ENCODE data around the gene SP2. TPM values are rescaled to one million over a fixed set of nuclear protein-coding genes. Genes with fewer than 3 reads are reported as not detected.

SP2 gene
- 2.9 and 5.1 TPM in 2 replicates for total RNA-seq

DNA sequence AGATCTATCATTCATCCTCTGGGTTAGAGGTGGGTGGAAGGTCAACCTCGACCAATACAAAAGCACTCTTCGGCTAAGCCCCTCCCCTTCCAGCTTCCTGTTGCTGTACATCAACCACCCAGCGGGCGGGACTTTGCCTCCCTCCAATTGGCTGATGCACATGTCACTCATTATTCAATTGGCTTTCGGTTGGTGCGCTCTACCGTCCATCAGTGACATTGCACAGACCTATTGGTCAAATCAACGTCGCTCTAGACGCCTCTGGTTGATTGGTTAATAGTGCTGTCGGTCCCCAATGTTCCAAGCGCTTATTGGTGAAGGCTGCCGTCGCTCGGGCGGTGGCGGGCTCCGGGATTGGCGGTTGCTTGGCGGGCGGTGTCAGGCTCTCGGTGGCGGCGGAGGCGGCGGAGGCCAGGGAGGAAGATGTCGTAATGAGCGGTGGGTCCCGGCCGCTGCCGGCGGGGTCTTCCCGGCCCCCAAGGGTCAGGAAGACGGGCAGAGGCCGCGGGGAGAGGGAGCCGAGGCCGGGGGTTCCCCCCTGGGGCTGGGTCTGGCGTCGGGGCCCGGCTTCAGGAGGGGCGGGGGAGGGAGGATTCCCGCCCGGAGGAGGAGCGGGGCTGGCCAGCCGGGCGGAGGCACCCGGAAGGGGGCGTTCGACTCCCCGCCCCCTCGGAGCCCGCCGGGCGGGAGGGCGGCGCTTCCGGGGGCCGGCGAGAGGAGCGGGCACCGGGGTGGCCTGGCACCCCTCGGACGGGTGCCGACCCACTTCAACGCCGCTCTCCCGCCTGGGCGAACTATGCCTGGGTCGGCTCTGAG lies at the start of gene SP2:
SP2 (plus strand) TSS at position 381 of the 816 bp plus-strand sequence; CDS start at position 432, 51 bp downstream.

DNA sequence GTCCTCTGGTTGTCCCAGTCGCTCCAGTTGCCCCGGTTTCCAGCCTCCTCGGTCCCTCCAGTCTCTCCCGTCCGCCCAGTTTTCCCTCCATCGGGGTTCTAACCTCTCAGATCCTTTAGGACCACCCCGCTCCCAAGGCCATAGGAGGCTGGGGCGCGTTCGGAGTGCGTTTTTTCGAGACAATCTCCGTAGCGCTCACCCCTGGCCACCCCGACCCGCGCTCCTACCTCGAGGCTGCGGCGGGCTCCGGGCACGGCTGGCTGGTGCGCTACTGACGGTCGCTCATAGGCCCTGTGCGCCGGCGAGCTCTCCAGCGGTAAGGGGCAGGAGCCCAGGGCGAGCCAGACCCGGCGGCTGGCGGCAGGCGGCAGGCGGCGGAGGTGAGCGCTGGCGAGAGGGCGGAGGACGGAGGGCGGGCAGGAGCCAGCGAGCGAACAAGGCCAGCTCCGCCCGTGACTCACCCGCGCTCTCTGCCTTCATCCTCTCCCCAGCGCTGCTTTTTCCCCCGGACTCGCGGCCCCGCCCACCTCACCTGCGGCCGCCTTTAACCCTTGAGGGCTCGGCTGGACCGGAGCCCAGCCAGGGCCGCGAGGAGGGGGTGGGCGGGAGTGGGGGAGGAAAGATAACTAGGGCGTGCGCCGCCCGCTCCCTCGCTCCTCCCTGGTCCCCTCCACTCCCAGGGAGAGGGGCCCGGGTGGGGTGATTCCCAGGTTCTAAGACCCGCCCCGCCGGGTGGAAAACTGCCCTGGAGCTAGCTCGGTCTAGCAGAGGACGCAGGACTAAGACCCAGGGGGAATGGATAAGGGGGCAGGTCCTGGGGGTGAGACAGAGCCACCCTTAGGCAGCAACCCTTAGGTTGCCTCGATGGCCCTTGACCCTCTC lies 45.1 kb upstream of the SP2 start, which contains the start of gene SP6:
SP6 (minus strand) TSS at position 472 of the 882 bp plus-strand sequence. CDS start 2,734 bp downstream, outside the sequence.

DNA sequence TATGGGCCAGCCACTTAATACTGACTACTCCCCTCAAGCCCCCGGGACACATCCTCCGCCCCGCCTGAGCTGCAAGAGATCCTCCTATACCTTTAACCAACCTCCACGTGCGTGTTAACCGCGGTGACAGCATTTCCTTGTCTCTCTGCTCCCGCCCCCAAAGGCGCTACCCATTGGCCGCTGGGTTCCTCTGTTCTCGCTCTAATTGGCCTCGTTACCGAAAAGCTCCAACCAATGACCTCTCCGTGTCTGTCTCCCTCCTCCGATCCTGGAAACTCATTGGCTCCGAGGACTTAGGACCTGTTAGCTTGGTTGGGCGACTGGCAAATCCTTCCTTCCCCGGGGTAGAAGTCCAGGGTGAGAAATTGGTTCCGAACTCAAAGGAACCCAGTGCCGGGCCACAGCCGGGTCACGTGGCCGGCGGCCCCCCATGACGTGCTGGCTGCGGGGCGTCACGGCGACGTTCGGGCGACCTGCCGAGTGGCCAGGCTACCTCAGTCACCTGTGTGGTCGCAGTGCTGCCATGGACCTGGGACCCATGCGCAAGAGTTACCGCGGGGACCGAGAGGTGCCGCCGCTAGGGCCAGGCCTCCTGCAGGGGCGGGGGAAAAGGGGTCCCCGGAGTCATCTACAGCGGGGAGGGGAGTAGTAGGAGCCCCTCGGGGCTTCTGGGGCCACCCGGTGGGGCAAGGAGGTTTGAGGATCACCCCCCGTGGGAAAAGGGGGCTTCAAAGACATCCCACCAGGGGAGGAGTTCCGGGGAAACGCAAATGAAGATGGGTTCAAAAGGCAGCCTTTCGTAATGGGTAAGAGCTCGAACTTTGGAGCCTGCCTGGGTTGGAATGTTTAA lies 45.4 kb downstream of the SP2 start, which contains the start of gene PNPO:
PNPO (plus strand) TSS at position 326 of the 850 bp plus-strand sequence; CDS start at position 431, 105 bp downstream.

GRCh38 chr17:47957591-47958490 lies 61.8 kb downstream of the SP2 start, which contains the start of gene PRR15L:
TSS of gene PRR15L (minus strand) at chr17:47957883. CDS start at chr17:47953234, 4,649 bp downstream.

GRCh38 chr17:47970725-47971499 lies 74.9 kb downstream of the SP2 start, which contains the start of gene CDK5RAP3:
TSS of gene CDK5RAP3 (plus strand) at chr17:47971113. CDS start at chr17:47971147, 34 bp downstream.

Other genes starting within 250 kb of the SP2 start
- 382 and 396 TPM in 2 replicates for gene KPNB1, start 246.3 kb upstream of the SP2 start, total RNA-seq
- gene TBKBP1, start 202.1 kb upstream of the SP2 start, total RNA-seq: 10.1 and 14.8 TPM in 2 replicates
- not detected in 2 replicates for gene TBX21, start 163.0 kb upstream of the SP2 start, total RNA-seq
- 8.8 and 11.9 TPM in 2 replicates for gene OSBPL7, start 74.4 kb upstream of the SP2 start, total RNA-seq
- 46.8 and 49.3 TPM in 2 replicates for gene MRPL10, start 64.7 kb upstream of the SP2 start, total RNA-seq
- gene LRRC46, start 64.6 kb upstream of the SP2 start, total RNA-seq: 0.10 TPM in 1 of 2 replicates, not detected in the other
- gene SCRN2, start 55.0 kb upstream of the SP2 start, total RNA-seq: 16.9 and 25.1 TPM in 2 replicates
- gene SP6, start 45.1 kb upstream of the SP2 start, total RNA-seq: 3.1 and 5.1 TPM in 2 replicates
- gene PNPO, start 45.3 kb downstream of the SP2 start, total RNA-seq: 34.5 and 39.0 TPM in 2 replicates
- gene PRR15L, start 61.6 kb downstream of the SP2 start, total RNA-seq: not detected in 2 replicates
- gene CDK5RAP3, start 74.9 kb downstream of the SP2 start, total RNA-seq: 60.9 and 61.5 TPM in 2 replicates
- 15.3 and 15.9 TPM in 2 replicates for gene COPZ2, start 141.6 kb downstream of the SP2 start, total RNA-seq
- gene NFE2L1, start 152.1 kb downstream of the SP2 start, total RNA-seq: 100 and 105 TPM in 2 replicates
- gene CBX1, start 205.2 kb downstream of the SP2 start, total RNA-seq: 55.2 and 59.2 TPM in 2 replicates
- 12.6 and 17.4 TPM in 2 replicates for gene SNX11, start 211.5 kb downstream of the SP2 start, total RNA-seq